H9 (cell line): ENCODE data around the gene CACNA2D3. TPM values are rescaled to one million over a fixed set of nuclear protein-coding genes. Genes with fewer than 3 reads are reported as not detected.
A peak's percentile ranks its signal among the peaks of the same experiment; 100 is the strongest.

ENCODE experiments used
- DNase-seq: peaks from one replicate; pipeline ENCODE4 v3.0.0-alpha.2; 2017
- H2AFZ ChIP-seq: one replicate; pipeline ENCODE4 v1.6.1; 2013; ENCODE audit warnings: mild to moderate bottlenecking, low read length, control low read depth, moderate library complexity
- H2AK5ac ChIP-seq: 2 replicates; pipeline ENCODE4 v1.6.1; 2013; ENCODE audit warnings: low read length, control low read depth, mixed read lengths; ENCODE audit not compliant: insufficient read length
- H2BK120ac ChIP-seq: one replicate; pipeline ENCODE4 v1.6.1; 2013; ENCODE audit warnings: low read depth, mild to moderate bottlenecking, low read length, control low read depth, inconsistent platforms; ENCODE audit not compliant: poor library complexity, severe bottlenecking
- H2BK12ac ChIP-seq: 2 replicates; pipeline ENCODE4 v1.6.1; 2013; ENCODE audit warnings: low read length, control low read depth, mixed read lengths, low read depth; ENCODE audit not compliant: insufficient read length
- H2BK15ac ChIP-seq: 2 replicates; pipeline ENCODE4 v1.6.1; 2013; ENCODE audit warnings: low read depth, low read length, control low read depth
- H2BK20ac ChIP-seq: one replicate; pipeline ENCODE4 v1.6.1; 2013; ENCODE audit warnings: low read depth, mild to moderate bottlenecking, low read length, control low read depth, inconsistent platforms; ENCODE audit not compliant: poor library complexity, severe bottlenecking
- H2BK5ac ChIP-seq: 2 replicates; pipeline ENCODE4 v1.6.1; 2013; ENCODE audit warnings: low read length, control low read depth, mixed read lengths; ENCODE audit not compliant: insufficient read length
- H3K14ac ChIP-seq: 2 replicates; pipeline ENCODE4 v1.6.1; 2013; ENCODE audit warnings: low read length, control low read depth; ENCODE audit not compliant: insufficient read depth
- H3K18ac ChIP-seq: 2 replicates; pipeline ENCODE4 v1.6.1; 2013; ENCODE audit warnings: low read depth, mild to moderate bottlenecking, mixed read lengths, low read length, control low read depth; ENCODE audit not compliant: insufficient read length
- H3K23ac ChIP-seq: 2 replicates; pipeline ENCODE4 v1.6.1; 2013; ENCODE audit warnings: low read length, control low read depth, mixed read lengths, low read depth; ENCODE audit not compliant: insufficient read length
- H3K23me2 ChIP-seq: 2 replicates; pipeline ENCODE4 v1.6.1; 2013; ENCODE audit warnings: low read depth, mild to moderate bottlenecking, mixed read lengths, low read length, control low read depth; ENCODE audit not compliant: insufficient read length, poor library complexity, severe bottlenecking
- H3K27ac ChIP-seq: 2 replicates; pipeline ENCODE4 v1.5.1; 2013; ENCODE audit warnings: low read length, control low read depth, mixed read lengths, low read depth; ENCODE audit not compliant: insufficient read length
- H3K27me3 ChIP-seq: 2 replicates; pipeline ENCODE4 v1.6.1; 2013; ENCODE audit warnings: low read length, control low read depth, inconsistent platforms; ENCODE audit not compliant: insufficient read depth
- H3K4ac ChIP-seq: 2 replicates; pipeline ENCODE4 v1.6.1; 2013; ENCODE audit warnings: low read depth, mild to moderate bottlenecking, control low read depth, inconsistent platforms, low read length, moderate library complexity
- H3K4me1 ChIP-seq: 2 replicates; pipeline ENCODE4 v1.6.1; 2013; ENCODE audit warnings: low read length, control low read depth, inconsistent platforms; ENCODE audit not compliant: insufficient read depth
- H3K4me2 ChIP-seq: 2 replicates; pipeline ENCODE4 v1.6.1; 2013; ENCODE audit warnings: low read length, control low read depth, mixed read lengths; ENCODE audit not compliant: insufficient read length, insufficient read depth
- H3K56ac ChIP-seq: 2 replicates; pipeline ENCODE4 v1.6.1; 2013; ENCODE audit warnings: low read depth, mild to moderate bottlenecking, mixed read lengths, low read length, control low read depth; ENCODE audit not compliant: insufficient read length
- H3K79me1 ChIP-seq: 2 replicates; pipeline ENCODE4 v1.6.1; 2013; ENCODE audit warnings: low read depth, mild to moderate bottlenecking, moderate library complexity, low read length, control low read depth, inconsistent platforms; ENCODE audit not compliant: insufficient read depth, poor library complexity, severe bottlenecking
- H3K79me2 ChIP-seq: 2 replicates; pipeline ENCODE4 v1.6.1; 2013; ENCODE audit warnings: low read length, control low read depth, inconsistent platforms; ENCODE audit not compliant: insufficient read depth
- H3K9ac ChIP-seq: 2 replicates; pipeline ENCODE4 v1.6.1; 2013; ENCODE audit warnings: low read length, control low read depth, mixed read lengths; ENCODE audit not compliant: insufficient read length; ENCODE audit errors: extremely low read depth
- H3K9me3 ChIP-seq: one replicate; pipeline ENCODE4 v1.6.1; 2013; ENCODE audit warnings: low read depth, low read length, inconsistent platforms; ENCODE audit not compliant: control insufficient read depth
- H3T11ph ChIP-seq: one replicate; pipeline ENCODE4 v1.6.1; 2013; ENCODE audit warnings: mild to moderate bottlenecking, low read length, control low read depth, inconsistent platforms
- H4K20me1 ChIP-seq: one replicate; pipeline ENCODE4 v1.6.1; 2013; ENCODE audit not compliant: control insufficient read depth, insufficient read length, insufficient read depth
- H4K5ac ChIP-seq: 2 replicates; pipeline ENCODE4 v1.6.1; 2013; ENCODE audit warnings: low read depth, mild to moderate bottlenecking, mixed read lengths, low read length, control low read depth; ENCODE audit not compliant: insufficient read length
- H4K8ac ChIP-seq: replicated peaks from 2 replicates; pipeline ENCODE4 v1.6.1; 2013; ENCODE audit warnings: low read length, control low read depth, mixed read lengths, low read depth; ENCODE audit not compliant: insufficient read length
- H4K91ac ChIP-seq: 2 replicates; pipeline ENCODE4 v1.6.1; 2013; ENCODE audit warnings: low read depth, mild to moderate bottlenecking, moderate library complexity, mixed read lengths, low read length, control low read depth; ENCODE audit not compliant: insufficient read length
- H3K27ac Mint-ChIP-seq, 3 experiments: 2 replicates in 2 of 3; 3 replicates in 1 of 3; pipeline ENCODE4 v1.8.0; 2020 to 2021; ENCODE audit warnings: mixed read lengths in 3 of 3, mild to moderate bottlenecking in 1 of 3, moderate library complexity in 1 of 3
- H3K27me3 Mint-ChIP-seq: 2 replicates; pipeline ENCODE4 v1.8.0; 2021; ENCODE audit warnings: low read depth, mild to moderate bottlenecking, moderate library complexity, mixed read lengths
- H3K36me3 Mint-ChIP-seq, 3 experiments: 2 replicates in 2 of 3; 3 replicates in 1 of 3; pipeline ENCODE4 v1.8.0; 2020 to 2021; ENCODE audit warnings: low read depth in 3 of 3, mixed read lengths in 3 of 3; ENCODE audit not compliant: insufficient read depth in 1 of 3
- H3K4me1 Mint-ChIP-seq, 2 experiments: 2 replicates each; pipeline ENCODE4 v1.8.0; 2020; ENCODE audit warnings: mixed read lengths in 2 of 2
- H3K4me3 Mint-ChIP-seq, 2 experiments: 2 replicates in 1 of 2; 3 replicates in 1 of 2; pipeline ENCODE4 v1.8.0; 2020 to 2021; ENCODE audit warnings: mild to moderate bottlenecking in 2 of 2, mixed read lengths in 2 of 2, moderate library complexity in 1 of 2
- H3K9me3 Mint-ChIP-seq, 2 experiments: 2 replicates in 1 of 2; 3 replicates in 1 of 2; pipeline ENCODE4 v1.8.0; 2020; ENCODE audit warnings: mild to moderate bottlenecking in 2 of 2, mixed read lengths in 2 of 2, moderate library complexity in 1 of 2
- WGBS: extraction: QIAGEN DNeasy Blood & Tissue Kit; methylation state at CpG from one replicate; pipeline ENCODE4 v1.1.7; 2013; ENCODE audit warnings: missing lambda C conversion rate, low lambda C conversion rate, mixed read lengths; ENCODE audit not compliant: insufficient read length; ENCODE audit errors: extremely low coverage; 5-methylcytosine and 5-hydroxymethylcytosine counted together
- total RNA-seq: library from RNA; stranded (reverse); gene quantifications from 2 replicates; pipeline ENCODE4 v1.2.1, GENCODE V29; 2021
- TF ChIP-seq, protein P1 (sequence below): fragments of 200-600 bp; sonication (generic); conservative IDR thresholded peaks from 3 replicates; pipeline ENCODE4 v1.8.0; 2021; ENCODE audit warnings: antibody characterized with exemption, mild to moderate bottlenecking

Gene CACNA2D3
- total RNA-seq, 1 experiment from 2014 or later: 3.2 TPM

DNA sequence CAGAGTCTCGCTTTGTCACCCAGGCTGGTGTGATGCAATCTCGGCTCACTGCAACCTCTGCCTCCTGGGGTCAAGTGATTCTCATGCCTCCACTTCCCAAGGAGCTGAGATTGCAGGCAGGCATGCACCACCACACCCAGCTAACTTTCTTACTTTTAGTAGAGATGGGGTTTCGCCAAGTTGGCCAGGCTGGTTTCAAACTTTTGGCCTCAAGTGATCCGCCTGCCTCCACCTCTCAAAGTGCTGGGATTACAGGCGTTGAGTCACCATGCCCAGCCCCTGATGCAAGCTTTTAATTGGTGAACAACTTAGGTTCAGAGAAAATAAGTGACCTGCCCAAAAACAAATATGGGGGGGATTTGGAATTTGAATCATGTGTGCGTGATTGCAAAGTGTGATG is 559.4 kb downstream of the CACNA2D3 start:
- TF ChIP-seq, protein P1, sequence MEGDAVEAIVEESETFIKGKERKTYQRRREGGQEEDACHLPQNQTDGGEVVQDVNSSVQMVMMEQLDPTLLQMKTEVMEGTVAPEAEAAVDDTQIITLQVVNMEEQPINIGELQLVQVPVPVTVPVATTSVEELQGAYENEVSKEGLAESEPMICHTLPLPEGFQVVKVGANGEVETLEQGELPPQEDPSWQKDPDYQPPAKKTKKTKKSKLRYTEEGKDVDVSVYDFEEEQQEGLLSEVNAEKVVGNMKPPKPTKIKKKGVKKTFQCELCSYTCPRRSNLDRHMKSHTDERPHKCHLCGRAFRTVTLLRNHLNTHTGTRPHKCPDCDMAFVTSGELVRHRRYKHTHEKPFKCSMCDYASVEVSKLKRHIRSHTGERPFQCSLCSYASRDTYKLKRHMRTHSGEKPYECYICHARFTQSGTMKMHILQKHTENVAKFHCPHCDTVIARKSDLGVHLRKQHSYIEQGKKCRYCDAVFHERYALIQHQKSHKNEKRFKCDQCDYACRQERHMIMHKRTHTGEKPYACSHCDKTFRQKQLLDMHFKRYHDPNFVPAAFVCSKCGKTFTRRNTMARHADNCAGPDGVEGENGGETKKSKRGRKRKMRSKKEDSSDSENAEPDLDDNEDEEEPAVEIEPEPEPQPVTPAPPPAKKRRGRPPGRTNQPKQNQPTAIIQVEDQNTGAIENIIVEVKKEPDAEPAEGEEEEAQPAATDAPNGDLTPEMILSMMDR: no peak
- Histone ChIP-seq H3K23me2 (no peaks in the 10 kb centered on the region), H2AFZ (no peak overlapping the region), H3K18ac (no peak overlapping the region), H3K79me2 (no peaks in the 10 kb centered on the region), H2BK15ac (no peak overlapping the region), H3K4me1 (peaks cover 3% of the 10 kb centered on the region; the same call in 1 of the 2 replicates), H2BK12ac (no peak overlapping the region), H4K8ac (no peak overlapping the region), H3K23ac (no peak overlapping the region), H2BK120ac (no peak overlapping the region), H3K27ac (no peak overlapping the region), H3K4me2 (no peak overlapping the region), H3K27me3 (no peaks in the 10 kb centered on the region), H4K20me1 (no peaks in the 10 kb centered on the region), H3T11ph (no peak overlapping the region), H3K9me3 (no peaks in the 10 kb centered on the region), H3K4ac (no peak overlapping the region), H4K91ac (no peak overlapping the region), H2AK5ac (no peak overlapping the region), H3K9ac (no peak overlapping the region), H3K79me1 (no peaks in the 10 kb centered on the region), H4K5ac (no peak overlapping the region), H3K56ac (no peak overlapping the region), H2BK5ac (no peak overlapping the region), H2BK20ac (no peak overlapping the region), H3K14ac (0 out of 2 replicates have a peak overlapping the region, but pooled peaks have one; percentile 25)
- Mint-ChIP-seq H3K4me1 (peaks cover 18 to 26% of the 10 kb centered on the region in 2 experiments), H3K36me3 (peaks cover 0 to 4% (median 2%) of the 10 kb centered on the region in 3 experiments; a peak in 4 of 7 replicates), H3K27ac (peak overlapping the region in 1 of 3 experiments; percentile 30; a peak in 1 of 7 replicates), H3K4me3 (no peak overlapping the region), H3K9me3 (peaks cover 2 to 3% of the 10 kb centered on the region in 2 experiments; a peak in 1 of 5 replicates), H3K27me3 (no peaks in the 10 kb centered on the region)
- WGBS: no CpG with 5 or more reads among the region's 6 CpGs
- no peak for DNase-seq
